ENCODE results near the gene MZT1. TPM values are rescaled to one million over a fixed set of nuclear protein-coding genes. Genes with fewer than 3 reads are reported as not detected.

MZT1 gene
- 32.8 and 34.0 TPM in 2 replicates for total RNA-seq

GRCh38 chr13:72727417-72728289, at the start of gene MZT1, which contains the start of gene BORA:
TSS of gene MZT1 (minus strand) at chr13:72727629. CDS start at chr13:72727602, 27 bp downstream.
TSS of gene BORA (plus strand) at chr13:72727923. CDS start at chr13:72728941, 1,018 bp downstream.

Other genes with a start within 250 kb of the MZT1 start
- gene BORA, start 294 bp upstream of the MZT1 start, total RNA-seq, result 10.1 and 10.3 TPM in 2 replicates
- gene DIS3, start 54.3 kb upstream of the MZT1 start, total RNA-seq, result 40.3 and 44.5 TPM in 2 replicates
- gene PIBF1, start 54.5 kb upstream of the MZT1 start, total RNA-seq, result 27.1 and 28.6 TPM in 2 replicates